Activated T-helper 1 cell treated with anti-CD3 and anti-CD28 coated beads, Interleukin-12 subunit alpha, Interleukin-12 subunit beta, Interleukin-2, Interleukin-4 antibody, amounts not matched to agents 30 ng/mL and 10 ng/mL and 1 ng/mL, durations not matched to agents 14 hours and 24 hours and 36 hours (primary cell): Measurements from ENCODE around the gene SPTBN4. TPM values are rescaled to one million over a fixed set of nuclear protein-coding genes. Genes with fewer than 3 reads are reported as not detected.
"Not testable (repeated sequence)": the region's sequence is repeated elsewhere in the genome, so short reads cannot be mapped to it uniquely, and the experiment has no call there.

Experiments
- DNase-seq: peaks from one replicate; pipeline ENCODE4 v3.0.0; 2021; ENCODE audit warnings: low spot score
- H3K27ac Mint-ChIP-seq: one replicate; pipeline ENCODE4 v1.8.0; 2021; ENCODE audit warnings: mild to moderate bottlenecking, mixed read lengths
- H3K27me3 Mint-ChIP-seq: one replicate; pipeline ENCODE4 v1.8.0; 2022; ENCODE audit warnings: mild to moderate bottlenecking, moderate library complexity, mixed read lengths; ENCODE audit not compliant: insufficient read depth
- H3K36me3 Mint-ChIP-seq: one replicate; pipeline ENCODE4 v1.8.0; 2021; ENCODE audit warnings: low read depth, mixed read lengths
- H3K4me1 Mint-ChIP-seq: one replicate; pipeline ENCODE4 v1.8.0; 2021; ENCODE audit warnings: low read depth, mixed read lengths
- H3K4me3 Mint-ChIP-seq: one replicate; pipeline ENCODE4 v1.8.0; 2021; ENCODE audit warnings: mild to moderate bottlenecking, moderate library complexity, mixed read lengths
- H3K9me3 Mint-ChIP-seq: one replicate; pipeline ENCODE4 v1.8.0; 2021; ENCODE audit warnings: mixed read lengths
- intact Hi-C: fragments of 100-400 bp; cut with micrococcal nuclease; formaldehyde crosslinking; loops from one replicate; pipeline ENCODE4 v1.15.1; 2024
- total RNA-seq: library from RNA; stranded (reverse); gene quantifications from 2 replicates; pipeline ENCODE4 v1.2.3, GENCODE V29; 2022

The SPTBN4 gene
- total RNA-seq, 1 donor from 2014 or later, result 0.21 TPM

- Mint-ChIP-seq H3K4me3 (no peak overlapping the region), H3K36me3 (no peaks in the 10 kb centered on the region), H3K27me3 (no peaks in the 10 kb centered on the region), H3K4me1 (no peaks in the 10 kb centered on the region), H3K27ac (no peak overlapping the region), H3K9me3 (no peaks in the 10 kb centered on the region)
- intact Hi-C loops, result no loop called here
- no peak for DNase-seq
Measured at GRCh38 chr19:40539070-40539469, 72.3 kb downstream of the SPTBN4 start.

GRCh38 chr19:40542202-40542859, 75.5 kb downstream of the SPTBN4 start:
- intact Hi-C loops, result no loop called here
- H3K27ac Mint-ChIP-seq, result no peak overlapping the region
- H3K36me3 Mint-ChIP-seq, result no peaks in the 10 kb centered on the region

GRCh38 chr19:40543029-40543597, 76.3 kb downstream of the SPTBN4 start:
- intact Hi-C loops, result no loop called here
- H3K27ac Mint-ChIP-seq, result no peak overlapping the region

More at GRCh38 chr19:40542202-40542859, 75.5 kb downstream of the SPTBN4 start:
- no peak overlapping the region for H3K4me3 Mint-ChIP-seq
- H3K9me3 Mint-ChIP-seq, result peaks cover 6% of the 10 kb centered on the region
- no peaks in the 10 kb centered on the region for H3K4me1 Mint-ChIP-seq
- DNase-seq, result no peak
- peaks cover 7% of the 10 kb centered on the region for H3K27me3 Mint-ChIP-seq

GRCh38 chr19:40546153-40546841, 79.5 kb downstream of the SPTBN4 start:
- H3K36me3 Mint-ChIP-seq, H3K9me3 Mint-ChIP-seq, H3K4me1 Mint-ChIP-seq, DNase-seq, H3K4me3 Mint-ChIP-seq, intact Hi-C loops, H3K27ac Mint-ChIP-seq: not testable (repeated sequence)
- H3K27me3 Mint-ChIP-seq, result peaks cover 26% of the 10 kb centered on the region

More at GRCh38 chr19:40543029-40543597, 76.3 kb downstream of the SPTBN4 start:
- Mint-ChIP-seq H3K9me3 (peaks cover 6% of the 10 kb centered on the region), H3K36me3 (no peaks in the 10 kb centered on the region), H3K4me1 (no peaks in the 10 kb centered on the region), H3K4me3 (no peak overlapping the region), H3K27me3 (peaks cover 11% of the 10 kb centered on the region)
- no peak for DNase-seq

GRCh38 chr19:40547190-40547589, 80.4 kb downstream of the SPTBN4 start:
- intact Hi-C loops, H3K27ac Mint-ChIP-seq, H3K4me1 Mint-ChIP-seq, H3K9me3 Mint-ChIP-seq, H3K4me3 Mint-ChIP-seq, H3K36me3 Mint-ChIP-seq, DNase-seq: not testable (repeated sequence)
- H3K27me3 Mint-ChIP-seq, result peaks cover 29% of the 10 kb centered on the region

GRCh38 chr19:40547836-40548235, 81.0 kb downstream of the SPTBN4 start:
- no peak overlapping the region for H3K4me3 Mint-ChIP-seq
- H3K27me3 Mint-ChIP-seq, result peaks cover 34% of the 10 kb centered on the region
- intact Hi-C loops, result loop anchor here (2.0 kb wide), 1 partner anchor 23 kb away; no protein-coding TSS in a partner anchor
- no peak overlapping the region for H3K27ac Mint-ChIP-seq
- H3K4me1 Mint-ChIP-seq, result peaks cover 4% of the 10 kb centered on the region
- no peaks in the 10 kb centered on the region for H3K36me3 Mint-ChIP-seq
- H3K9me3 Mint-ChIP-seq, result peaks cover 6% of the 10 kb centered on the region
- DNase-seq, result no peak

GRCh38 chr19:40549007-40549708, 82.4 kb downstream of the SPTBN4 start:
- Mint-ChIP-seq H3K27ac (no peak overlapping the region), H3K4me3 (no peak overlapping the region), H3K27me3 (peaks cover 45% of the 10 kb centered on the region), H3K36me3 (no peaks in the 10 kb centered on the region), H3K9me3 (peaks cover 6% of the 10 kb centered on the region), H3K4me1 (peaks cover 4% of the 10 kb centered on the region)
- DNase-seq, result peak; percentile 63
- intact Hi-C loops, result loop anchor here (1.0 to 2.0 kb wide), 4 partner anchors 20 to 85 kb away; no protein-coding TSS in a partner anchor

- Mint-ChIP-seq H3K4me1 (peaks cover 4% of the 10 kb centered on the region), H3K9me3 (peaks cover 6% of the 10 kb centered on the region), H3K36me3 (no peaks in the 10 kb centered on the region), H3K4me3 (no peak overlapping the region), H3K27ac (no peak overlapping the region), H3K27me3 (peaks cover 54% of the 10 kb centered on the region)
- intact Hi-C loops, result no loop called here
- no peak for DNase-seq
Measured at GRCh38 chr19:40550951-40551350, 84.2 kb downstream of the SPTBN4 start.

GRCh38 chr19:40552848-40553247, 86.0 kb downstream of the SPTBN4 start:
- no peak overlapping the region for H3K27ac Mint-ChIP-seq
- intact Hi-C loops, result no loop called here
- no peaks in the 10 kb centered on the region for H3K9me3 Mint-ChIP-seq
- H3K4me1 Mint-ChIP-seq, result peaks cover 4% of the 10 kb centered on the region
- H3K36me3 Mint-ChIP-seq, result no peaks in the 10 kb centered on the region
- H3K27me3 Mint-ChIP-seq, result peaks cover 46% of the 10 kb centered on the region
- no peak overlapping the region for H3K4me3 Mint-ChIP-seq
- DNase-seq, result no peak

GRCh38 chr19:40553885-40554857, 87.4 kb downstream of the SPTBN4 start:
- no peak overlapping the region for H3K4me3 Mint-ChIP-seq
- no peaks in the 10 kb centered on the region for H3K36me3 Mint-ChIP-seq
- H3K27ac Mint-ChIP-seq, result no peak overlapping the region
- no peaks in the 10 kb centered on the region for H3K9me3 Mint-ChIP-seq
- H3K4me1 Mint-ChIP-seq, result no peaks in the 10 kb centered on the region
- peaks cover 41% of the 10 kb centered on the region for H3K27me3 Mint-ChIP-seq
- DNase-seq, result no peak
- intact Hi-C loops, result no loop called here

GRCh38 chr19:40555978-40556689, 89.3 kb downstream of the SPTBN4 start:
- H3K4me3 Mint-ChIP-seq, result no peak overlapping the region
- DNase-seq, result no peak
- H3K36me3 Mint-ChIP-seq, result no peaks in the 10 kb centered on the region
- H3K4me1 Mint-ChIP-seq, result no peaks in the 10 kb centered on the region
- peaks cover 31% of the 10 kb centered on the region for H3K27me3 Mint-ChIP-seq
- H3K27ac Mint-ChIP-seq, result no peak overlapping the region
- H3K9me3 Mint-ChIP-seq, result no peaks in the 10 kb centered on the region
- intact Hi-C loops, result no loop called here
